HepG2 (cell line): ENCODE data around the gene C3orf85. TPM values are rescaled to one million over a fixed set of nuclear protein-coding genes. Genes with fewer than 3 reads are reported as not detected.

Source experiments
- ATAC-seq: fragments of 200-7000 bp; cut with Tn5 transposase; 3 replicates; pipeline ENCODE4 v1.9.1; 2020; ENCODE audit warnings: mild to moderate bottlenecking, moderate library complexity
- BruUV-seq: library from RNA; stranded (reverse); fragments of 400-500 nt; replicated peaks from 2 replicates; lab custom pipeline; 2021; lab: Mats Ljungman, UMichigan
- CTCF ChIA-PET: fragments of 300-600 bp; formaldehyde crosslinking; extraction: SDS; loops from one replicate; lab custom pipeline; 2021; ENCODE audit warnings: low total read pairs, inconsistent platforms, low intra/inter-chr PET ratio; lab: Yijun Ruan, JAX
- POLR2A ChIA-PET: fragments of 350-600 bp; sonication (Branson Sonifier 250); formaldehyde crosslinking; loops from one replicate; lab custom pipeline; 2020; ENCODE audit warnings: antibody characterized with exemption, inconsistent platforms; lab: Yijun Ruan, JAX
- DNase-seq: peaks from one replicate; pipeline ENCODE4 v3.0.0-alpha.2; 2015; ENCODE audit warnings: low spot score
- FAIRE-seq: peaks from 3 replicates; lab custom pipeline; 2011; peaks lifted over from hg19 to GRCh38; lab: Jason Lieb, UNC
- H2AFZ ChIP-seq: one replicate; pipeline ENCODE4 v1.6.1; 2011; ENCODE audit warnings: low read length, inconsistent platforms
- H3K27ac ChIP-seq: fragments of 300-600 bp; 3 replicates; pipeline ENCODE4 v1.8.0; 2011; ENCODE audit warnings: mixed run types, mild to moderate bottlenecking, mixed read lengths, low read length, inconsistent platforms; ENCODE audit not compliant: insufficient read depth; ENCODE audit errors: extremely low read length
- H3K27me3 ChIP-seq, 2 experiments: fragments of 200-600 bp in 1 of 2; 2 replicates in 1 of 2; 3 replicates in 1 of 2; pipeline versions ENCODE4 v1.6.0 to v1.8.0; 2011; ENCODE audit warnings: low read length in 2 of 2, mild to moderate bottlenecking in 2 of 2, moderate library complexity in 2 of 2, inconsistent platforms in 1 of 2; ENCODE audit not compliant: insufficient read depth in 2 of 2, control insufficient read depth in 1 of 2
- H3K36me3 ChIP-seq, 2 experiments: fragments of 200-600 bp in 1 of 2; replicated peaks in 1 of 2; 2 replicates in 1 of 2; 3 replicates in 1 of 2; pipeline versions ENCODE4 v1.5.1 to v1.8.0; 2011; ENCODE audit warnings: low read length in 2 of 2, inconsistent platforms in 1 of 2; ENCODE audit not compliant: insufficient read depth in 2 of 2, control insufficient read depth in 1 of 2
- H3K4me1 ChIP-seq: 2 replicates; pipeline ENCODE4 v1.5.1; 2012; ENCODE audit warnings: low read length, inconsistent platforms; ENCODE audit not compliant: insufficient read depth
- H3K4me2 ChIP-seq: 2 replicates; pipeline ENCODE4 v1.6.0; 2011; ENCODE audit warnings: low read depth, low read length, inconsistent platforms
- H3K4me3 ChIP-seq, 3 experiments: fragments of 200-600 bp in 1 of 3; sonication (generic), shearing (Covaris generic) in 1 of 3; replicated peaks in 1 of 3; 2 replicates each; pipeline ENCODE4 v1.5.1; 2011 to 2016; ENCODE audit warnings: low read length in 3 of 3, inconsistent platforms in 2 of 3, low read depth in 2 of 3, mild to moderate bottlenecking in 2 of 3, control low read depth in 1 of 3, mixed read lengths in 1 of 3; ENCODE audit not compliant: insufficient read depth in 1 of 3
- H3K79me2 ChIP-seq: one replicate; pipeline ENCODE4 v1.6.1; 2011; ENCODE audit warnings: low read length, inconsistent platforms; ENCODE audit not compliant: insufficient read depth
- H3K9ac ChIP-seq: 2 replicates; pipeline ENCODE4 v1.6.0; 2011; ENCODE audit warnings: mild to moderate bottlenecking, low read depth, low read length, inconsistent platforms; ENCODE audit not compliant: insufficient read depth
- H3K9me3 ChIP-seq: 2 replicates; pipeline ENCODE4 v1.5.1; 2012; ENCODE audit warnings: mild to moderate bottlenecking, low read length
- H4K20me1 ChIP-seq: 2 replicates; pipeline ENCODE4 v1.6.0; 2011; ENCODE audit warnings: inconsistent platforms, mild to moderate bottlenecking, low read length, moderate library complexity; ENCODE audit not compliant: insufficient read depth
- AKNA ChIP-seq: sonication (generic); formaldehyde crosslinking; IDR thresholded peaks from 2 replicates; pipeline ENCODE4 v1.4.0; 2020; ENCODE audit warnings: missing genetic modification reagents, borderline replicate concordance
- GTF3A ChIP-seq: sonication (generic); formaldehyde crosslinking; conservative IDR thresholded peaks from 2 replicates; pipeline ENCODE4 v1.4.0; 2020; ENCODE audit warnings: mild to moderate bottlenecking, missing genetic modification reagents
- JUNB ChIP-seq: sonication (generic); formaldehyde crosslinking; IDR thresholded peaks from 2 replicates; pipeline ENCODE4 v1.8.0; 2022; ENCODE audit warnings: missing genetic modification reagents, mild to moderate bottlenecking, borderline replicate concordance
- MAFK ChIP-seq, 2 experiments: IDR thresholded peaks in 1 of 2; conservative IDR thresholded peaks in 1 of 2; 2 replicates each; pipeline ENCODE4 v1.6.1; 2011; ENCODE audit warnings: improper control_type of control experiment in 2 of 2, low read length in 2 of 2
- ZNF335 ChIP-seq: sonication (generic); formaldehyde crosslinking; IDR thresholded peaks from 2 replicates; pipeline ENCODE4 v1.4.0; 2020; ENCODE audit warnings: missing genetic modification reagents
- ZNF496 ChIP-seq: sonication (generic); formaldehyde crosslinking; IDR thresholded peaks from 2 replicates; pipeline ENCODE4 v1.8.1; 2023; ENCODE audit warnings: mild to moderate bottlenecking, moderate library complexity, missing genetic modification reagents; ENCODE audit not compliant: insufficient replicate concordance
- ZUFSP ChIP-seq: sonication (generic); formaldehyde crosslinking; IDR thresholded peaks from 2 replicates; pipeline ENCODE4 v1.9.0; 2021; ENCODE audit warnings: missing genetic modification reagents, mild to moderate bottlenecking, borderline replicate concordance
- WGBS: methylation state at CpG from one replicate; pipeline ENCODE4 v1.1.6; 2017; ENCODE audit warnings: low lambda C conversion rate; 5-methylcytosine and 5-hydroxymethylcytosine counted together
- in situ Hi-C: cut with HindIII; loops from 2 replicates; pipeline ENCODE4 v1.10.0; 2017; ENCODE audit warnings: low pct_unique_long_range_greater_than_20kb; ENCODE audit not compliant: extremely low pct_ligation_motif_present
- intact Hi-C: fragments of 100-400 bp; cut with micrococcal nuclease; formaldehyde crosslinking; loops from one replicate; pipeline ENCODE4 v1.10.0; 2022; ENCODE audit not compliant: unreplicated experiment
- polyA plus RNA-seq, 8 experiments: library from polyadenylated mRNA; depleted of rRNA in 3 of 8; stranded (reverse) in 7 of 8; unstranded in 1 of 8; fragments of >200 nt; fragmentation: Illumina TruSeq in 4 of 8; extraction: Trizol in 4 of 8; gene quantifications; 2 replicates each; pipeline versions ENCODE4 v1.2.1 to v1.2.3, GENCODE V29; 2011 to 2016; ENCODE audit warnings: low read depth in 4 of 8, missing spikeins in 1 of 8, mixed read lengths in 1 of 8; ENCODE audit not compliant: insufficient read depth in 1 of 8
- total RNA-seq, 5 experiments: library from RNA; depleted of rRNA; stranded (reverse); fragments of >200 nt; fragmentation: Illumina TruSeq; extraction: Trizol; gene quantifications; 2 replicates each; pipeline ENCODE4 v1.2.3, GENCODE V29; 2016; ENCODE audit warnings: low read depth in 1 of 5
- TF ChIP-seq, protein P1 (sequence below): sonication (generic); formaldehyde crosslinking; IDR thresholded peaks from 2 replicates; pipeline ENCODE4 v1.9.0; 2021; ENCODE audit warnings: missing genetic modification reagents, mild to moderate bottlenecking, borderline replicate concordance

C3orf85 gene
- total and polyA plus RNA-seq, 2 of the 13 experiments (the other 11 are each of a cell fraction or from before 2014, with no cell fraction given), result not detected

- CTCF ChIA-PET, result no interaction called here
- no peak overlapping the region for H3K4me2 ChIP-seq
- H3K27ac ChIP-seq, result no peak overlapping the region
- 47% methylated on average over 4 of the region's 4 CpGs for WGBS
- no peaks in the 10 kb centered on the region for H3K27me3 ChIP-seq
- TF ChIP-seq JUNB (CRISPR knock-in tag) (no peak), ZNF335 (no peak), ZUFSP (CRISPR knock-in tag) (no peak), GTF3A (CRISPR knock-in tag) (no peak), AKNA (no peak), ZNF496 (no peak), MAFK (conservative IDR thresholded peaks at IDR 0.05 in 1 of 2, IDR thresholded peaks at IDR 0.05 in 1 of 2; ENCODE audit: low read length in 2 of 2) (no peak)
- TF ChIP-seq, protein P1, sequence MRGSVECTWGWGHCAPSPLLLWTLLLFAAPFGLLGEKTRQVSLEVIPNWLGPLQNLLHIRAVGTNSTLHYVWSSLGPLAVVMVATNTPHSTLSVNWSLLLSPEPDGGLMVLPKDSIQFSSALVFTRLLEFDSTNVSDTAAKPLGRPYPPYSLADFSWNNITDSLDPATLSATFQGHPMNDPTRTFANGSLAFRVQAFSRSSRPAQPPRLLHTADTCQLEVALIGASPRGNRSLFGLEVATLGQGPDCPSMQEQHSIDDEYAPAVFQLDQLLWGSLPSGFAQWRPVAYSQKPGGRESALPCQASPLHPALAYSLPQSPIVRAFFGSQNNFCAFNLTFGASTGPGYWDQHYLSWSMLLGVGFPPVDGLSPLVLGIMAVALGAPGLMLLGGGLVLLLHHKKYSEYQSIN, result no peak
- in situ Hi-C loops (no loop called here), intact Hi-C loops (no loop called here)
- no peaks in the 10 kb centered on the region for H4K20me1 ChIP-seq
- ATAC-seq, result no peak
- no peak for FAIRE-seq
- no peak overlapping the region for H3K4me3 ChIP-seq
- POLR2A ChIA-PET, result no interaction called here
- BruUV-seq, result no TSS peak
- no peaks in the 10 kb centered on the region for H3K36me3 ChIP-seq
- no peaks in the 10 kb centered on the region for H3K79me2 ChIP-seq
- DNase-seq, result no peak
- no peak overlapping the region for H2AFZ ChIP-seq
- H3K9ac ChIP-seq, result no peak overlapping the region
- no peaks in the 10 kb centered on the region for H3K9me3 ChIP-seq
- H3K4me1 ChIP-seq, result no peaks in the 10 kb centered on the region
Observed at GRCh38 chr3:109114746-109115145, 21.8 kb upstream of the C3orf85 start.
